Middle frontal gyrus (tissue), 1 donor: Measurements from ENCODE around the gene MIPEP.
"Not testable (repeated sequence)": the region's sequence is repeated elsewhere in the genome, so short reads cannot be mapped to it uniquely, and the experiment has no call there.

Experiments
- DNase-seq: peaks from one replicate; pipeline ENCODE4 v3.0.0-alpha.2; 2015; ENCODE audit warnings: low spot score; ENCODE audit errors: extremely low spot score

The MIPEP gene

GRCh38 chr13:23889615-23890607, 711 bp upstream of the MIPEP start:
- DNase-seq: no peak

DNA sequence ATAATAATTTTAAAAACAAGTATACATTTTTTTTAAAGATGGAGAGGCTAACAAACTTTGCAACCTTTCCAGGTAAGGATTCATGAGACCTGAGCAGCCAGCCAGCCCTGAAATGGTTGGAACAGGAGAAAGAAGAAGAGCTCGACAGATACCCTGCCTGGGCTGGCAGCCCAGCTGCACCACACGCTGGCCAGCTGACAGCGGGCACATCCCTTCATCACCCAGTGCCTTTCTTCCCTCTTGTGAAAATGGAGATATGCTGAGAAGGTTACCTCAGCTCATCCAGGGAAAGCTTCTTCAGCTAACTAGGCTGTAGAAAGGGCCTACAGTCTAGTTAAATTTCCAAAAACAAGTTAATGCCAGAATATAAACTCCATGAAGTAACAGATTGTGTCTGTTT, 4.8 kb downstream of the MIPEP start:
- DNase-seq: not testable (repeated sequence)

GRCh38 chr13:23883255-23883654, 5.9 kb downstream of the MIPEP start:
- DNase-seq: no peak

DNA sequence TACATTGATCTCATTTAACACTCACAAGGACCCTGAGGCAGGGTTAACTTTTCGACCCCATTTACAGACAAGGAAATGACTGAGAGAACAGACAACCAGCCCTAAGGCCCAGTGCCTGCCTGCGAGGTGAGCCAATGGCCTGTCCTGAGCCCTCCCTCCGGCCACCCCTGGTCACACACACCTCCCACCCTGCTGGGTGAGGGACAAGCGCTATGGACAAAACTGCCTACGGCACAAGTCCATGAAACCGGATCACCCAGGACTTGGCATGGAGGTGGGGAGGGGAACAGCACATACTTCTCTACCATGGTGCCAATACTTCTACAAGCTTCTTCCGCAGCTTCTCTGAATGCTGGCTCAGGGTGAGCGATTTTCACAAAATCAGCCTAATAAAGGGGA, 7.8 kb downstream of the MIPEP start:
- not testable (repeated sequence) for DNase-seq

- DNase-seq: not testable (repeated sequence)
Measured at GRCh38 chr13:23880493-23881401, 8.5 kb downstream of the MIPEP start.

GRCh38 chr13:23877286-23877685, 11.9 kb downstream of the MIPEP start:
- DNase-seq: no peak

DNA sequence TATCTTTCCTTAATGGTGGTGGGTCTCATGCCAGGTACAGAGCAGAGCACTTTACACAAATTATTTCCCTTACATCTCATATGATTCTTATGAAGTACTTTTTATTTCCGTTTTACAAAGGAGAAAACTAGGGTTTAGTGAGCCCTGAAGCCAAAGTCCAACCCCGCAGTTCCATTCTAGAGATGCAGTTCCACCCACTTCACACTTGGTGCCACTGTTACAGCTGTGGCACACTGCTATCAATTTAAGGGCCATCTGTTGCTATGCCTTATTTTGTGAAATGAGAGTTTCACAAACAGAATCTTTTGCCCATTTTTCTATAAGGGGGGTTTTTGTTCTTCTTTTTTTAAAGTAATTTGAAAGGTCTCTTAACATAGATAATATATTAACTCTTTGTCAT, 12.9 kb downstream of the MIPEP start:
- no peak for DNase-seq

DNA sequence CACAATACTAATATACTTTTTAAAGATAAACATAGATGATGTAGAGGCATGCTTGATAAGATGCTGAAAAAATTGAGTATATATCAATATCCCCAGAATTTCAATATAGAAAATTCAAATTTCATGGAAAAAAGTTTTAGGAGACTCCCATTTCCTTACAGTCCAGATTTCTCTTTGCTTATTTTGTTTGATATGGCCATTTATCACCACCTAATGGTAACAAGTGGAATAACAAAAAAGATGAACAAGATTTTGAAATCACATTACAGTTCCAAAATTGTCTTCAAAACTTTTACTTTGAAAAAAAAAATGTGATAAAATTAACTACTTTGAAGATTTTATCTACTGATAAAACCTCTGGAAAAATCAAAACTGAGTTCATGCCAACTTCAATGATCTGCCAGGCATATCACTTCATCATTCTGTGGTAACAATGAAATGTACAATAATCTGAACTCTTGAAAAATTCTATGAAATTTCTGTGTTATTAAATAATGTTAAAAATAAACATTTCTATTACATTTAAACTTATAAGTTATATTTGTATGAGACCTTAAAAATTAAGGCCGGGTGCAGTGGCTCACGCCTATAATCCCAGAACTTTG, 17.5 kb downstream of the MIPEP start:
- peak; percentile 72 for DNase-seq

DNA sequence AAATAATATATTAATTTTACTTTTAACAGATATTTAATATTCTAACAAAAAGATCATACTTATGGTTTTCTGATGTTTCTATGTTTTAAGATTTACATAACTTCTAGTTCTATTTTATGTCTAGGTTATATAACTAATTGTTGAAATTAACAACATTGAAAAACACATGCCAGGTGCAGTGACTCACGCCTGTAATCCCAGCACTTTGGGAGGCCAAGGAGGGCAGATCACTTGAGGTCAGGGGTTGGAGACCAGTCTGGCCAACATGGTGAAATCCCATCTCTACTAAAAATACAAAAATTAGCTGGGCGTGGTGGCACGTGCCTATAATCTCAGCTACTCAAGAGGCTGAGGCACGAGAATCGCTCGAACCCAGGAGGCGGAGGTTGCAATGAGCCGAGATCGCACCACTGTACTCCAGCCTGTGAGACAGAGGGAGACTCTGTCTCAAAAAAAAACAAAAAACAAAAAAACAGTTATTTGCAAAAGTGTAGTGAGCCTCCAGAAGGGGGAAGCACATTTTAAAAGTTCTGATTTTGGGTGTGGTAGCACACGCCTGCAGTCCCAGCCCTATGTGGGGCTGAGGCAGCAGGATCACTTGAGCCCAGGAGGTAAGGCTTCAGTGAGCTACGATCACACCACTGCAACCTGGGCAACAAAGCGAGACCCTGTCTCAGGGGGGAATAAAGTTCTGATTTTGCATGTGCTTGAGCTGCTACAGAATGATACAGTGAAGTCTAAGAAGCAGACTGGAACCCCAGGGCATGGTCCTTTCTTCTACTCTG, 18.7 kb downstream of the MIPEP start:
- no peak for DNase-seq

DNA sequence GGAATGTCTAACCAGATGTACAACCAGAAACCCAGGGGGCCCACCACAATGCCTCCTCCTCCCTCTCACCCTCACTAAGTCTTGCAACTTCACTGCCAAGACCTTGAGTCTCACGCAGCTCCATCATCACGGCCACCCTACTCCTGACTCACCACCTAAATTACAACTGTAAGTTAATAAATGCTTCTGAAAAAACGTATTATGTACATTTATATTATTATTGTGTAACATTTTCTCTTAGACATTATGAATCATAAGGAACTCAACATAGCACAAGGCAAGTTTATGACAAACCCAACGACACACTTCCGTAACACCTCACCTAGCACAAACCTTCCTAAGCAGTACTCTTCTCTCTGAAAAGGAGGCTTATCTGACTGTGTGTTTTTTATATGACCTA, 20.7 kb downstream of the MIPEP start:
- DNase-seq: no peak

DNA sequence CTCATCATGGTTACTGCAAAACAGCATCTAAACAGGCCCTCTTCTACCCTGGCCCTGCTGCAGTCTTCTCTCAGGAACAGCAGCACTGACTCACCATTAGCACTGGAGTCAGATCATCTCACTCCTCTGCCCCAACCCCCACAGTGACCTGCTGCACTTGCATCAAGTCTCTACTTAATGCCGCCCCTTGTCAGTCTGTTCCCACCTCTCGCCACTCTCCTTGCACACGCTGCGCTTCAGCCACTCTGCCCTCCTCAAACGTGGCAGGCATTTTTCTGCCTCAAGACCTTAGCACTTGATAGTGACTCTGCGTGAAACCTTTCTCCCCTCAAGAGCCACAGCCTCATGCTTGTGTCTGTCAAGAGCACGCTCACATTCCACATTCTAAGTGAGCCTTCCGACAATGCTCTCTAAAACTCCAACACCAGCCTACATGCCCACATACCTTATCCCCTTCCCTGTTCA, 22.1 kb downstream of the MIPEP start:
- no peak for DNase-seq

DNA sequence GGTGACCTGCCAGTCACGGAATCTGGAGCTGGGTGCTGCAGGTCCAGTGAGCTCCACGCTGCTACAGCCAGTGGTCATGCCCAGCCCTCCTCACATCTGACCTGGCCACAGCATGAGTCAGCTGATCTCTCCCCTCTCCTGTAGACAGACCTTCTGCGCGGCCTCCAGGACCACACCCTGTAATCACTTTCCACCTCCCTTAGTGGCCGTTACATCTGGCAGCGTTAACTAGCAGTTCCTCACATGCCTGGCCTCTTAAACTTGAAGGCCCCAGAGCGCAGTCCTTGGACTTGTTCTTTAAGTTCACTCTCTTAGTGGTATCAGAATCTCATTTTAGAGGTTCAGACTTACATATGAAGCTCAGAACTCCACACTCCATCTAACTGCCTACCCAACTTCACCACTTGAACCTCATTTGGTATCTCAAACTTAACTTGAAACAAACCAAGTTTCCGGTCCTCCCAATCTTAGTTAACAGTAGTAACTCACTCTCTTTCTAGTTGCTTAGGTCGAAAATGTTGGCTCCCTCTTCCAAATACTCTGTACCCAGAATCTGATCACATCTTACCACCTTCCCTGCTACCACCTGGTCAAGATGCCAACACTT, 22.7 kb downstream of the MIPEP start:
- DNase-seq: no peak

- no peak for DNase-seq
Measured at GRCh38 chr13:23865906-23866305, 23.3 kb downstream of the MIPEP start.

DNA sequence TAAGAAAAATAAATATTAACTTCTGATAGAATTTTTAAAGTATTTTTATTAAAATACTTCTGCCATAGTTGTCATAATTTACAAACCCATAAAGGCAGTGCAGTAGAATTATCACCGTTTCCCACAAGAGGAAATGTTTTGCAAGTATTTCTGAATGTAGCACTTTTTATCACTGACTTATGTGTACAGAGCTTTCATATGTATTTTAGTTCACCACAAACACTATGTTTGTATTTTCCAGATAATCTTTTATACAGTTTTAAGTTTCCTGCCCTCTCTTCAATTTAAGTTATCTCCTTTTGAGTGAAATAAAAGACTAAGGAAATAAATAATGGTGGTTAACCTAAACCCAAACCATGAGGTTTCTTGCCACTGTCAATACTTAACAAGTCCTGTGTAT, 24.2 kb downstream of the MIPEP start:
- no peak for DNase-seq

DNA sequence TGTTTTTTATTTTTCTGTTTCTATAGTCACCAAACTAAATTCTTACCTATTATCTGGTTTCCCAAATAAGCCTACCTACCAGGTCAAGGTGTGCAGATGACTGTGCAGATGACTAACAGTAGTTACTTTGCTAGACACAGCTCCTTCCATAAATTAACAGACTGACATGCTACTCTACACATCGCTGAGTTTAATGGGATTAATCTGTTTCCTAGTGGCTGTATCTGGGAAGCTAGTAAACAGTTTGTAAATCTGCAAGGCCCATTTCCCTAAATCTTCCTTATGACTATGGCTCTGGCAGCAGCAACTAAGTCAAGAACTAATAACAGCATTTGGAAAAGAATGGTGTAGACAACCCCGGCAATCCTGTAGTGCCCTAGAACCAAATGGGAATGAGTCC, 27.9 kb downstream of the MIPEP start:
- DNase-seq: no peak

DNA sequence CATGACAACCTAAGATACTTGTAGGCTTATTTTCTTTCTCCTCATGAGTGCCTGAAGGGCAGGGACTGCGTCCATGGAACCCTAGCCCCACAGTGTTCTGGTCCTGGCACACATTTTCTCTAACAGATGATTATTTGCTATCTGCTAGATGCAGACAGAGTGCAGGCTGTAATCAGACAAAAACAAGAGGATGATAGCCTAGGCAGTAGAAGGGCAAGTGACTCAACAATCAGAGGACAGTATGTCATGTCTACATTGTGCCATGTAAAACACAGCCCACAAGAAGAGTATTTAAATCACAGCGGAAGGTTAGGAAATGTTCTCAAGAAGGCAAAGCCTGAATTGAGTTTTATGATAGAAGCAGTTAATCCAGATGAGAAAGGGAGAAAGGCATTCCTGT, 29.3 kb downstream of the MIPEP start:
- DNase-seq: no peak

GRCh38 chr13:23859455-23859854, 29.7 kb downstream of the MIPEP start:
- no peak for DNase-seq

DNA sequence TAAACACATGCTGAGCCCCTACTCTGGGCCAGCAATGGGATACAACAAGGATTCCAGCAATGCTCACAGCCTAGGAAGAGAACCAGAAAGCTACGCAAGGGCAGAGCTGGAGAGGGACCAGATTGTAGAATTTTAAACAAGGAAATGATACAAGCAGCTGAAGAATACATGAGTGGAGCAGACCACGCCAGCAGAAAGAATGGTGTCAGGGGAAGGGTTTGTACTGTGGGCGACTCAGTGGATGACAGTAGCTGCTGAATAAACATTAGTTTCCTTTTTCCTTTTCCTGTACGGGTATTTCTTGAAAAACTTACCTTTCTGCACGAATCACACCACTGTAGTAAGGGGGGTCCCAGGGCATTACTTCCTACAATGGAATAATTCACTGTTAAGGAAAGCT, 30.7 kb downstream of the MIPEP start:
- no peak for DNase-seq

- DNase-seq: no peak
Measured at GRCh38 chr13:23856008-23856750, 33.0 kb downstream of the MIPEP start.

- no peak for DNase-seq
Measured at GRCh38 chr13:23855360-23855759, 33.8 kb downstream of the MIPEP start.
